SHP77 treated with DMSO at 0.1 percent for 48 hours (cell line): ENCODE measurements around the gene TMEM238L.

Source experiments
- DNase-seq: peaks from one replicate; lab custom pipeline; 2025; lab: John Stamatoyannopoulos, UW

TMEM238L gene

DNA sequence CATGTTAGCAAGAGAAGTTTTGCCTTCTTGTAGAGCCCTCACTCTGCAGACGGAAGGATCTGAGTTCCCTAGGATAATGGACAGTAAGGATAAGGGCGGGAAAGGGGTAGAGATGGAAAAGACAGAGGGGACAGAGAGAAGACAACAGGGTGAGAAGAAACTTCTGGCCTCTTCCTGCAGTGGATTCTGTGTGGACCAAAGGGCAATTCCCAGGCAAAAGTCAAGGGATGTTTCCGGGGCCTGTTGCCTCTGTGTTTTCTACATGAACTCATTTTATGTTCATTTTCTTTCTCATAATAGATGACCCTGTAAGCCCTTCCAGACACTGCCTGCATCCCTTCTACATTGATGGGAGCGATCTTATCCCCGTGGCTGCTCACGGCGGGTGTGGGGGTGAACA, 647 bp upstream of the TMEM238L start:
- DNase-seq, result no peak

DNA sequence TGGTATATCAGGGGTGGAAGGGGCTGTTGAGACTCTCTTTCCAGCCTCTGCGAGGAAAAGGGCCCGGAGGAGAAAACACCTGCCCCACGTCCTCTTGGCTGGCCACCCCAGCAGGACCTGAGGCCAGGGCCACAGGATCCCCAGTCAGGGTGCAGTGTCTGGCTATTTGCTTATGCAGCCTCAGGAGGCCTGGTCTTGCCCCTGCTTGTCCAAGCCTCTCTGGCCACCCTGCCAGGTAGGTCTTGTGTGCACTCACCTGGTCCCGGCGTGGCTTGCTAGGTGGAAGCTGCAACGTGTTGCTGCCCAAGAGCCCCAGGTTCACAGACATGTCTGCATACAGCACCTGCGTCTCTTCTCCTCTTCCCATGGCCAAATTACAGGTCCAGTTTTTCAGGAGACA, 549 bp downstream of the TMEM238L start:
- no peak for DNase-seq

DNA sequence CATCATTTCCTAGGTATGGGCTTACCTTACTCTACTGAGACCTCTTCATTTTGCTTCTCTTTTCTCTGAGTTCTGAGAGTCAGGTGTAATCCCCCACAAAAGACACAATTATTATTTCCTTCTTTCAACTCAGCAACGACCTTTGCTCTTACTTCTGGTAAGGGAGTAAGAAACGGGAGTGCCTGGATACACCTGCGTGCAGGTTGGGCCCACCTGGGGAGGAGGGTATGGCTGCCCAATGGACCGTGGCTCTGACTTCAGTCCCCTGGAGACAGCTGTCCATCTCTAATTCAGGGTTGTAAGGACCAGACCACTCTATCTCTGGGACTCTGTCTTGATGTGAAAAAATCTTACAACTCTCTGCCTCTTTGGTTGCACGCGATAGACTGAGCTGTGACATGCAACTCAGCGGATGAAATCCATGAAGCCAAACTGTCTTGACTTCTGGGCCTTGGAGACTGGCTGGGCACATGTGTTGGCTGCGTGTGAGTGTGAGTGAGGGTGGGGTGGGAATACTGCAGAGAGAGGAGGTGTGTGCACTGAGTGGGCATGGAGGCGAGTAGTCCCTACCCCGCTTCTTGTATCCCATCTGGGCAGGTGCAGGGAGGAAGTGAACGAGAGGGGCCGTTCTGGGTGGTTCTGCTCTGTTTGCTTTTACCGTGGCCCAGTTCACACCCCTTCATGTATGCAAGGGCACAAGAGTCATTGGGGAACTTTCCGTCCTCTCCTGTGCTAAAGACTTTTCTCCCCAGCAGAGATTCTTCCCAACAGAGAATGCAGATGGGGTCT, 1.2 kb downstream of the TMEM238L start:
- no peak for DNase-seq

DNA sequence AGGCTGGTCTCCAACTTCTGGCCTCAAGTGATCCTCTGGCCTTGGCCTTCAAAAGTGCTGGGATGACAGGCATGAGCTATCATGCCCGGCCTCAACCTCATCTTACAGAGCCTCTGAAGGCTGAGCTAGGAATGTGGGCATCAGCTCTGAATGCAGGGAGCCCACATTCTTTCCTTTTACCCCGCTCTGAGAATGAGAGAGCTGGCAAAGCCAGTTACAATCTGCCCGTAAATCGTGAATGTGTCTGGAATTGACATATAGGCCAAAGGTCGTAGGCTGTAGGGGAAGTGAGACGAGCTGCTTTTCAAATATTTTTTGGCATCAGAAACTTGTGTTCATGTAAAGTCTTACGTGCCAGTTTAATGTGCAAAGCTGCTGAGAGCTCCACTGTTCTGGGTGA, 4.5 kb downstream of the TMEM238L start:
- DNase-seq, result no peak

DNA sequence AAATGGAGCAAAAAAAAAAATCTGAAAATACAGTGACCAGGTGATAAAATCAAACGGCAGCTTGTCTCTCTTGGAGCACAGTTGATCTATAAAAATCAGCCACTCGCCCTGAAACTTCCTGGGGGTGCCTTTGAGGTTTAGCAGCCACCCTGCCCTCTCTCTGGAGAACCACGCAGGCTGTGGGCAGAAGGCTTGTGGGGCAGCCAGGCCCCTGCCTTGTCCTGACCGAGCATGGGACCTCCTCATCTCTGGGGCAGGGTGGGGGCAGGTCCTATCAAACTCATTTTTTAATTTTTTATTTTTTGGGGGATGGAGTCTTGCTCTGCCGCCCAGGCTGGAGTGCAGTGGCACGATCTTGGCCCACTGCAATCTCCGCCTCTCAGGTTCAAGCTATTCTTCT, 5.0 kb downstream of the TMEM238L start:
- DNase-seq, result no peak

DNA sequence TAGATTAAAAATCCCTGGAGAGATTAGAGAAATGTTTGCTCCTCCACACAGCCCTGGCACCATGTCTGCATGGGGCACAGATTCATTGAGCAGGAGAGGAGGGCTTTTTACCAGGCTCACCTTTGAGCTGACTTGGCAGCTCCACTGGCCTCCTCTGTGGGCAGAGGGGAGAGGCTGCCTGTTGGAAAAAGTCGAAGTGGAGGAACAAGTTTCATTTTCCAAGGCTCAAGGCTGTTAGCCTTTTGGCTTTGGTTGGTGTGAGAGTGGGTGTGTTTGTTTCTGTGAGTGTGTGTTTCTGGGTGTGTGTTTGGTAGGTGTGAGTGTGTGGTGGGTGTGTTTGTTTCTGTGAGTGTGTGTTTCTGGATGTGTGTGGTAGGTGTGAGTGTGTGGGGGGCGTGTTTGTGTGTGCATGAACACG, 5.6 kb downstream of the TMEM238L start:
- no peak for DNase-seq

DNA sequence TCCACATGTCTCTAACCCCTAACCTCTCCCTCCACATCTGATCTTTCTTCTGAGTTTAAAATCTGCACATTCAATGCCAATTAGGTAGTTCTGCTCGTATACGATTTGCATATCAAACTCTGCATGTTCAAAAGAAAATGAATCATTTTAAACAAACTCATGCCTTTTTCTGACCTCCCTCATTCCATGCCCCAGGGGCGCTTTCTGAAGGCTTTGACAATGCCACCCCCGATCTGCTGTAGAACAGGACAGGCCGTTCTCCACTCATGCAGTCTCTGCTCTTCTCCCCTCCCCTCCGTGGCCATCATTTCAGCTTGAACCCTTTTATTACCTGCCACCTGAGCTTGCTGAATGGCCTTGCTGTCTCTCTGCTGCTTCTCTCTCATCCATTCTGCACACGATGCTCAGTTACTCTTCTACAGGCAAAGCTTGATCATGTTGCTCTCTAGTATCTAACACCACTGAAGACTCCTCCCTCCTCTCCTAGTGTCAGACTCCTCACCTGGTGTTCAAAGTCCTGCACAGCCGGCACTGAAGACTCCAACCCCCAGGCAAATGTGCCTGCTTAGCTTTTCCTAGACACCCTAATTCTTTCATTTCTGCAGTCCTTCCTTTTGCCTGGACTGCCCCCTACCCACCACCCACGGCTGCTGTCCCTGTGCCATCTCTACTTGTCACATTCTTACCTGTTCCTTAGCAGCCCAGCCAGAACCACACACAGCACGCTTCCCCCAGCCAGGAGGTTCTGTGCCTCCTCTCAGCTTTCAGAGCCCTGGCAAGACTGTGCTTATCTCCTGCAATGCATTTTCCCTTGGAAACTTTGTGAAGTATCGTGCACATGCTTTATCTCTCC, 6.2 kb downstream of the TMEM238L start:
- DNase-seq, result no peak

DNA sequence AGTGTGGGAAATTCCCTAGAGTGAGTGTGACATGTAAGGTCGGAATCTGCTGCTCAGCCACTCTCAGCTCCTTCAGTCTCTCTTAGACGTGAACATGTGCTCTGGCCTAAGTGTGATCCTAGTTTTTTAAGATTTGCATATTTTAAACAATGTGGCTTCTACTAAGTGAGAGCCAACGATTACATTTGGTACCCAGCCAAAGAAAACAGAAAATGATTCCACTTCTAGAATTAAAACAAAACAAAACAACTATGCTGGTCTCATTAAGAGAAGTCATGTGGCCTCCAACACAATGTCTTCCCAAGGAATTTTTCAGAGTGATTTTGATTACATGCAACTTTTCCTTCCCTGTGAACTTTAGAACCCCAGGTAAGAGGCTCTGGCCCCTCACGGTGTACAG, 10.1 kb downstream of the TMEM238L start:
- no peak for DNase-seq

DNA sequence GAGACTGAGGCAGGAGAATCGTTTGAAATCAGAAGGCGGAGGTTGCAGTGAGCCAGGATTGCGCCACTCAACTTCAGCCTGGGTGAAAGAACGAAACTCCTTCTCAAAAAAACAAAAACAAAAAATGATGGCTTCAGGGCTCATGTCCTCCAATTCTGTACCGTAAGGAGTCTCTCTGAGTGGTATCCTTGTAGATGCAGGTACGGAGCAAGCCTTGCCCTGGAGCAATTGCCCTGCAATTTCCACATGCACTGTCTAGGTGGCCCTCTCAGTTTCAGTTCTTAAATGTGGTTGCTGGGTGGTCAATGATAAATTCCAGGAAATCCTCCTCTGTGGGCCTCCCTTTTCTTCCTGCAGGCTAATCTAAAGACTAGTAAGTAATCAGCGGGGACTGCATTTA, 10.6 kb downstream of the TMEM238L start:
- DNase-seq, result no peak

DNA sequence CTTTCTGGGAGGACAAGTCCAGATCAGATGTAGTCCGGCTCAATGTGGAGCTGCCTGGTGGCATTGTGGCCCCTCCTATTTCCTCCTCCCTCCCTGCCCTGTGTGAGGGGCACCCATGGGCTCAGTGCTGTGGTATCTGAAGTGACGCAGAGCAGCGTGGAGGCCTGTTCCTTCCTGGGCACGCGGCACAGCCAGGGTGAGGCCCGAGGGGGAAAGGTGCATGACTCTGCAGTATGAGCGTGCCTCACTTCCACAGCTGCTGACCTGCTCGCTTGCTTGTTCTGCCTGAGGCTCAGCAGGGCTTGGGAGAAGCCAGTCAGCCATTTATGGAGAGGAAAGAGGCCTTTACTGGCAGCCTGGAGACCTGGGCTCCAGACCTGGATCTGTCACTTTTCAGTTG, 11.7 kb downstream of the TMEM238L start:
- DNase-seq, result no peak

DNA sequence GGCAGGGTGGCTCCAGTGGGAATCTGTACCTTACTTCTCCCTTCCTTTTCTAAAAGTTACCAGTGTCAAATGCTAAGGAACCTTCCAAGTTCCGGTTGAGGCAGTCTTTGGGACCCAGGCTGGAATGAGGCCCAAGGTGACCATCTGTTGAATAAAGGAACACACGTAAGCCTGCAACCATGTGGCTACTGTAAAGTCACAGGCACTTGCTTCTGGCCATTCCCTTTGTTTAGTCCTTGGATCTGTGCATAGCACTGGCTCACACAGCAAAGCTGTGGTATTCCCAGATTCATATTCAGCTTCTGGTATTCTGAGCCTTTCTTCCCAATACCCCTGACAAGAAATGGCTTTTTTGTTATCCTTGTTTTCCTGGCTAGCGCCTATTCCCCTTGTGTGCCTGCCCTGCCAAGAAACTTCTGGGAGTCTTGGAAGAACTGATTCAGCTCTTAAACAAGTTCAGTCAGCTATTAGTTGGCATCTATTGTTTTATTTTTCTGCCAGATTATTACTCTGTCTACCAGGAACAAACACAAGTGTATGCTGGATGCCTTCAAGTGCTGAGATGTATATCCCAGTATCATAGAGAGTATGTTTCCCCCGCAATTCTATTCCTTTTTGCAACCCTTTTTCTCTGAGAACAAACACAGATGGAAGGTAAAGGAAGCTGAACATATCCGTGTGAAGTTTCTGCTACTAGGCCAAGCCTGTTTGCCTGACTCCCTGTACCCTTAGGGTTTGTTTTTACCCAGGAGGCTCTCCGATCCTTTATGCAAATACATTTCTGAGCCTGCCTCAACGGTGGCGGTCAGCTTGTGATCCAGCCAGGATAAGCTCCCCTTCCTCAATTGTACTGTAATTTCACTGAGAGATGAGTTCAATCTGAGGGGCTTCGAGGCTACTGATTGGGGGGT, 13.2 kb downstream of the TMEM238L start:
- no peak for DNase-seq

DNA sequence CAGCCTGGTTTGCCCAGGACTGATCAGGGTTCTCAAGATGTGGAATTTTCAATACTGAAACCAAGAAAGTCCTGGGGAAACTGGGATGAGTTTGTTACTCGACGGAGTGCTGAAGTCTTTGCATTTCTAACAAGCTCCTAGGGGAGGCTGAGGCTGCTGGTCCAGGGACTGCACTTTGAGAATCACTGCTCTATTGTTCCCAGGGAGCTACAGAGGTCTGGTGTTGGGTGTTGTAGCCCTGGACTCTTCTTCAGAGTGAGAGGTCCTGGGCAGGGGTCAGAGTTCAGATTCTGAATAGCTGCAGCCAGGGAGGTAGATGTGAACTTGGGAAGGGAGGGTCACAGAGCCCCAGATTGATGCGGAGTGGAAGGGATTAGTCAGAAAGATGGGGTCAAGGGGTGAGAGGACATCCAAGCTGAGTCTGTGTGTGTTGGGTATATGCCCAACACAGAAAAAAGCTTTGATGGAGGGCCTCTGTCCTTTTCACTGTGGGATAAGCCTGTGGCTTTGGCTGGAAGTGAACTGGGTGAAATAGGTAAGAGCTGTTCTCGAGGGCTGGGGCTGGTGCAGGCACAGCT, 14.1 kb downstream of the TMEM238L start:
- DNase-seq, result no peak

DNA sequence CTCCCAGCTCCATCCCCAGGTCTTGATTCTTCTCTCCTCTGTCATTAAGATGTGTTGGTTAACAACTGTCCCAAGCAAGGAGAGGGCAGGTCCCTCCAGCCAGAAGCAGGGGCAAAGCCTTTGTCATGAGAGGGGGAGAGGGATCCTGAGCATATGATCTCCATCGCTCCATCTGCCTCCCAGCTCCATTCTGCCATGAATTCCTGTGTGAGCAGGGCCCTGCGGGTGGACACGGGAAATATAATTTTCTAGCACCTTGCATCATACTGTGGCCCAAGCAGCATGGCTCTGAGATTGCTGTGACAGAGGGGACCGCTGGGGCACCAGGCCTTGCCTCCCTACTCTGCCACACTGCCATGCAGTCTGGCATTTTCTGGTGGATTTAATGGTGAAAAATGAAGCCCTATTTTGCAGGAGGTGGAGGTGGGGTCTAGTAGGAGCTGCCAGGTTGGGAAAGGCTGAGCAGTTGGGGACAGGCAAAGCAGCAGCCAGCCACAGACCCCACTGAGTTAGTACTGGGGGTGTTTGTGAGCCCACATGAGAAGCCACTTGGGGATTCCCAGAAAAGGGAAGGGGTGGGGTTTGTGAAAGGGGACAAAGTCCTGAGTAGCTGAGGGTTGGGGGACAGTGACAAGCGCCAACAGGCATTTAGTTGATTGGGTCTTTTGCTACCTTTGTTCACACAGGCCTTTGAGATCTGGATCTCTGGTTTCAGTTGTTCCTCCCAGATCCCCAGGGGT, 16.4 kb downstream of the TMEM238L start:
- DNase-seq, result no peak

DNA sequence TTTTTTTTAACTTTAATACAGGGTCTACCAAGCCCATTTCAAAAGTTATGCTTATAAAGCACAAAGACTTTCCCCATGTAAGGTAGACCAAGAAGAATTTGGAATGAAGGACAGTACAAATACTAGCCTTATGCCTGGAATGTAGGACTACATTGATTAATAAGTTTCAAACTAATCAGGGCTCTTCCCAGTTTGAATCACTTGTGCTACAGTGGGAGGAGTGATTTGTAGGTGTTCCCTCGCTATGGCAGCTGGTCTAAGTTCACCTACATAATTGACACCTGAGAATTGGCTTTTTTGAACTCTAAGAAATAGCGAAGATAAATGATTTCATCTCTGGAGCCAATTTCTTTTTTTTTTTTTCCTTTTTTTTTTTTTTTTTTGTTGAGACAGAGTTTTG, 18.6 kb downstream of the TMEM238L start:
- DNase-seq, result no peak

DNA sequence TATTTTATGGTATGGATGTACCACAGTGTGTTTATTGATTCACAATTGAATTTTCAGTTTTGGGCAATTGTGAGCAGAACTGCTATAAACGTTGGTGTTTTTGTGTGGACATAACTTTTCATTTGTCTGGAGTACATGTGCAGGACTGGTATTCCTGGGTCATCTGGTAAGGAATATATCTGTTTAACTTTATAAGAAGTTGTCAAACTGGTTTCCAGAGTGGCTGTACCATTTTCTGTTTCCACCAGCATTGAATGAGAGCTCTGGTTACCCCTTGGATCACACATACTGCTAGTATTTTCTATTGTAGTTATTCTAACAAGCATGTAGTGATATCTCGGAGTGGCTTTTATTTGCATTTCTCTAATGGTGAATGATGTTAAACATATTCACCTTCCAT, 24.3 kb downstream of the TMEM238L start:
- no peak for DNase-seq

DNA sequence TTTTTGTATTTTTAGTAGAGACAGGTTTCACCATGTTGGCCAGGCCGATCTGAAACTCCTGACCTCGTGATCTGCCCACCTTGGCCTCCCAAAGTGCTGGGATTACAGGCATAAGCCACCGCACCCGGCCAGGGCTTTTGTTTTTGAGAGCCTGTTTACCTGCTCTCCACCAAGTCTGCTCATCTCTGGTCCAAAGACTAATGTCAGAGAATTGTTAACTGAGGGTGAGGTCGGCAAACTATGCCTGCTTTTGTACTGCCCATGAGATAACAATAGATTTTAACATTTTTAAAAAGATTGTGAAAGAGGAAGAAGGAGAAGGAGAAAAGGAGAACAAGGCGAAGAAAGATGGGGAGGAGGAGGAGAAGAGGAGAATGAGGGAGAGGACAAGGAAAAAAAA, 26.0 kb downstream of the TMEM238L start:
- no peak for DNase-seq

DNA sequence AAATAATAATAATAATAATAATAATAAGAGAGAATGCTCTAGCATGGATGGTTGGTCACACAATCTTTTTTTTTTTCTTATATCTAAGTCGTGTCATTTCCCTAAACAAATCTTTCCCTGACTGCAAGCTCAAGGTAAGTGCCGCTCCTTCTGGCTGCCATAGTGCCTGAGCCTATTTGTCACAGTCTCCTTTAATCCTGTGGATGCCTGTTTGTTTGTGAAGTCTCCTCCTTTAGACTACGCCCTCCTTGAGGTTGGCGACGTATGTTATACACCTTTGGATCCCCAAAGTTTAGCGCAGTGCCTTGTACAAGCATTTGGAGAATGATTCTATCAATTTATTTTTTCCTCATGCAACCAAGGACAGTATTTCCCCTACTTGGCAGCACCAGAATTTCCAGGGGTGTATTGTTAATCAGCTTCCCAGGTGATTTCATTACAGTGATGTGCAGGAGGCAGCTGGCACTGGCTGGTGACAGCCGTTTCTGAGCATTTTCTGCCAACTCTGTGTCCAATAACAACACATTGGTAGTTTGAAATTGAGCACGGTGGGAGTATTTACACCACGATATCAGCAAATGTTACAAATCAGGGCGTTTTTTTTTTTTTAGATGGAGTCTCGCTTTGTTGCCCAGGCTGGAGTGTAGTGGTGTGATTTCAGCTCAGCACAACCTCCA, 26.6 kb downstream of the TMEM238L start:
- DNase-seq, result no peak

DNA sequence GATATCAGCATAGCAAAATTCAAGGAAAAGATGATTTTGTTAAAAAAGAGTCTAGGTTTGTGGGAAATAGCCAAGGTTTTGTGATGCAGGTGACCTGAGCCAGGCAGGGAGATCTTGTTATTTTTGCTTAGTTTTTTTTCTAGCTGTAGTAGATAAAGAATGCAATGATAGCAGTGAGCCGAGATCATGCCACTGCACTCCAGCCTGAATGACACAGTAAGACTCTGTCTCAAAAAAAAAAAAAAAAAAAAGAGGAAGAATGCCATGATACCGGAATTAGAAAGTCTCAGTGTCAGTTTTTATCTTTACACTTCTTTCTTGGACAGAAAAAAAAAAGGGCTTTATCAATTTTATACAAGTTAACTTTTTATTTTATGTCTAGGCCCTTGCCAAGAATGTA, 27.5 kb downstream of the TMEM238L start:
- DNase-seq, result no peak

DNA sequence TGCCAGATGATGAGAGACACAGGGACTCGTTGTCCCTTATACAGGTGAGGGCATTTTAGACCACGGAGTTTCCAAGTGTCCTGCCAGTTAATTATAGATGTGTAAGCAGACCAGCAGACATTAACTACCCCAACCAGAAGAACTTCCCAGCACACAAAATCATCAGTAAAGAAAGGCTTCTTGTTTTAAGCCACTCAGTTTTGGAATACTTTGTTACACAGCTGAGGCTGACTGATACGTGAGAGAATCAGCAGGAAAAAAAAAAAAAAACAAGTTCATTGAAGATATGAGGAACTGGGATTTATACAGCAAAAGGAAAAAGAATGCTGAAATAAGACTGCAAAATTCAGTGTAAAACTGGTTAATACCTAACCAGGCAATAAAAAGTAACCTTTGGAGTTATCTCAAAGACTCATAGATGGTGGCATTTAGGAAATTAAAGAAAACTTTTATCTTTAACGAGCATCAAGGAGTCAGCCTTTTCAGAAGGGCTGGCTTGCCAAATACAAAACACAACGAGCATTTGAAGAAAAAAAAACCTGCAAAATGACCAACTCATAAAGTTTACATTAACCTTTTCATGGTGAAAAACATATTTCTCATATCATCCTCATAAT, 28.1 kb downstream of the TMEM238L start:
- no peak for DNase-seq

DNA sequence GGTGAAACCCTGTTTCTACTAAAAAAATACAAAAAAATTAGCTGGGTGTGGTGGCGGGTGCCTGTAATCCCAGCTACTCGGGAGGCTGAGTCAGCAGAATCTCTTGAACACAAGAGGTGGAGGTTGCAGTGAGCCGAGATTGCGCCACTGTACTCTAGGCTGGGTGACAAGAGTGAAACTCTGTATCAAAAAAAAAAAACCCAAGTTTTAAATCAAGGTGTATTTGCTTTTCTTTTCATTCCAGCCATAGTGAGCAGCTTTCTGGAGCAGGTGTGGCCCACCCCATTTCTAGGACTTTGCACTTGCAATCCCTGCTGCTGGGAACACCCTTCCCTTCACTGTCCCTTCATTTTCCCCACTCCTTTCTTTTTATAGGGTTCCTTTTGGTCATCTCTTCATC, 28.8 kb downstream of the TMEM238L start:
- DNase-seq, result no peak
